CD14-positive monocyte (primary cell): Measurements from ENCODE around the gene HAVCR1. TPM values are rescaled to one million over a fixed set of nuclear protein-coding genes. Genes with fewer than 3 reads are reported as not detected.

Experiments
- DNase-seq, 3 donors: peaks; one replicate each; pipeline ENCODE4 v3.0.0-alpha.2; 2011 to 2022
- H2AFZ ChIP-seq: 2 replicates; pipeline ENCODE4 v1.6.0; 2012; ENCODE audit warnings: mild to moderate bottlenecking, low read depth, low read length, inconsistent platforms; ENCODE audit not compliant: insufficient read depth, poor library complexity, severe bottlenecking
- H3K27ac ChIP-seq, 2 donors: 1 replicate in 1 of 2; 2 replicates in 1 of 2; pipeline ENCODE4 v1.5.1; 2012 to 2013; ENCODE audit warnings: low read length in 2 of 2, control low read depth in 1 of 2, inconsistent platforms in 1 of 2, low read depth in 1 of 2, mild to moderate bottlenecking in 1 of 2
- H3K27me3 ChIP-seq, 2 donors: one replicate each; pipeline versions ENCODE4 v1.6.0 to v1.6.1; 2011 to 2013; ENCODE audit warnings: low read length in 2 of 2; ENCODE audit not compliant: control insufficient read depth in 2 of 2, insufficient read depth in 2 of 2
- H3K36me3 ChIP-seq, 2 donors: replicated peaks in 1 of 2; 1 replicate in 1 of 2; 2 replicates in 1 of 2; pipeline versions ENCODE4 v1.5.1 to v1.6.1; 2012 to 2013; ENCODE audit warnings: low read length in 2 of 2, control low read depth in 1 of 2, inconsistent platforms in 1 of 2, mild to moderate bottlenecking in 1 of 2; ENCODE audit not compliant: insufficient read depth in 2 of 2, control insufficient read depth in 1 of 2
- H3K4me1 ChIP-seq, 2 donors: 1 replicate in 1 of 2; 2 replicates in 1 of 2; pipeline versions ENCODE4 v1.5.1 to v1.6.1; 2012 to 2013; ENCODE audit warnings: low read length in 2 of 2, control low read depth in 1 of 2, inconsistent platforms in 1 of 2, mild to moderate bottlenecking in 1 of 2, moderate library complexity in 1 of 2; ENCODE audit not compliant: insufficient read depth in 2 of 2, control insufficient read depth in 1 of 2
- H3K4me2 ChIP-seq: replicated peaks from 2 replicates; pipeline ENCODE3; 2012; ENCODE audit warnings: low read length, moderate library complexity, mild to moderate bottlenecking; ENCODE audit not compliant: poor library complexity, severe bottlenecking; ENCODE audit errors: extremely low read depth
- H3K4me3 ChIP-seq, 3 experiments: fragments of 200-600 bp in 1 of 3; sonication (generic) in 1 of 3; replicated peaks in 1 of 3; 1 replicate in 2 of 3; 2 replicates in 1 of 3; pipeline ENCODE4 v1.5.1; 2011 to 2013; ENCODE audit warnings: low read length in 3 of 3, mild to moderate bottlenecking in 3 of 3, control low read depth in 2 of 3, low read depth in 2 of 3, inconsistent platforms in 1 of 3, moderate library complexity in 1 of 3
- H3K79me2 ChIP-seq: 2 replicates; pipeline ENCODE4 v1.6.0; 2012; ENCODE audit warnings: mild to moderate bottlenecking, control low read depth, inconsistent platforms, low read length, moderate library complexity; ENCODE audit not compliant: insufficient read depth
- H3K9ac ChIP-seq: 2 replicates; pipeline ENCODE4 v1.6.0; 2017; ENCODE audit warnings: low read length, mild to moderate bottlenecking; ENCODE audit not compliant: insufficient read depth, poor library complexity, severe bottlenecking
- H3K9me3 ChIP-seq, 2 donors: replicated peaks in 1 of 2; 1 replicate in 1 of 2; 2 replicates in 1 of 2; pipeline versions ENCODE4 v1.5.1 to v1.6.1; 2012 to 2013; ENCODE audit warnings: low read length in 2 of 2, control low read depth in 1 of 2; ENCODE audit not compliant: control insufficient read depth in 1 of 2, insufficient read depth in 1 of 2
- H4K20me1 ChIP-seq: 2 replicates; pipeline ENCODE4 v1.6.0; 2012; ENCODE audit warnings: mild to moderate bottlenecking, low read length, control low read depth, moderate library complexity; ENCODE audit not compliant: insufficient read depth
- H3K27ac Mint-ChIP-seq, 7 donors: one replicate each; pipeline ENCODE4 v1.8.0; 2020; ENCODE audit warnings: mild to moderate bottlenecking in 7 of 7, mixed read lengths in 7 of 7, moderate library complexity in 6 of 7, inconsistent platforms in 2 of 7
- H3K27me3 Mint-ChIP-seq, 3 donors: one replicate each; pipeline ENCODE4 v1.8.0; 2021 to 2022; ENCODE audit warnings: low read depth in 3 of 3, mild to moderate bottlenecking in 3 of 3, mixed read lengths in 3 of 3, moderate library complexity in 3 of 3, inconsistent platforms in 1 of 3
- H3K36me3 Mint-ChIP-seq, 2 donors: one replicate each; pipeline ENCODE4 v1.8.0; 2020; ENCODE audit warnings: mixed read lengths in 2 of 2, inconsistent platforms in 1 of 2, mild to moderate bottlenecking in 1 of 2
- H3K4me1 Mint-ChIP-seq: one replicate; pipeline ENCODE4 v1.8.0; 2020; ENCODE audit warnings: mild to moderate bottlenecking, mixed read lengths
- H3K4me3 Mint-ChIP-seq, 2 donors: one replicate each; pipeline ENCODE4 v1.8.0; 2020; ENCODE audit warnings: mild to moderate bottlenecking in 2 of 2, mixed read lengths in 2 of 2, moderate library complexity in 1 of 2
- H3K9me3 Mint-ChIP-seq, 7 donors: one replicate each; pipeline ENCODE4 v1.8.0; 2020 to 2022; ENCODE audit warnings: mixed read lengths in 7 of 7, mild to moderate bottlenecking in 6 of 7, moderate library complexity in 6 of 7, inconsistent platforms in 2 of 7
- CTCF ChIP-seq: fragments of 200-600 bp; IDR thresholded peaks from one replicate; pipeline ENCODE4 v1.8.0; 2022; ENCODE audit warnings: antibody characterized with exemption, mild to moderate bottlenecking
- whole genome bisulfite sequencing: methylation state at CpG from one replicate; pipeline ENCODE4 v1.1.5; 2013; ENCODE audit warnings: missing lambda C conversion rate; ENCODE audit not compliant: insufficient coverage; 5-methylcytosine and 5-hydroxymethylcytosine counted together
- intact Hi-C, 2 donors: fragments of 100-400 bp; cut with micrococcal nuclease; formaldehyde crosslinking; loops; one replicate each; pipeline versions ENCODE4 v1.15.0 to v1.15.1; 2023
- polyA plus RNA-seq, 3 donors: library from polyadenylated mRNA; depleted of rRNA in 1 of 3; unstranded in 2 of 3; stranded (reverse) in 1 of 3; fragments of 300-500 nt in 2 of 3; fragments of >200 nt in 1 of 3; fragmentation: Illumina TruSeq in 2 of 3; gene quantifications; 1 replicate in 2 of 3; 2 replicates in 1 of 3; pipeline ENCODE4 v1.2.3, GENCODE V29; 2012 to 2021

HAVCR1 gene
- polyA plus RNA-seq, 3 donors: 1.1 TPM; not detected in 2

DNA sequence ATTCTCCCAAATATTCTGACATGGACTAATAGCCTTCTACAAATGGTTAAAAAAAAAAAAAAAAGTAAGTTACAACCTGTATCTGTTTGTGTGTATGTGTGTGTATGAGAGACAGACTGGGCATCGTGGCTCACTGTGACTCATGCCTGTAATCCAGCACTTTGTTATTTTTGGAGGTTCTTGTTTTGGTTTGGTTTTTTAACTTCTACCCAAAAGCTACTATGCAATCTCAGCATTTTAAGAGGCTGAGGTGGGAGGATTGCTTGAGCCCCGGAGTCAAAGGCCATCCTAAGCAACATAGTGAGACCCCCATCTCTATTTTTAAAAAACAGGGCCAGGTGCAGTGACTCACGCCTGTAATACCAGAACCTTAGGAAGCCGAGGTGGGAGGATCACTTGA, 17.6 kb upstream of the HAVCR1 start:
- Histone ChIP-seq H3K79me2 (no peaks in the 10 kb centered on the region), H3K9ac (no peak overlapping the region), H3K9me3 (no peaks in the 10 kb centered on the region), H4K20me1 (no peaks in the 10 kb centered on the region), H3K4me3 (no peak overlapping the region), H3K27ac (no peak overlapping the region), H2AFZ (no peak overlapping the region), H3K4me2 (no peak overlapping the region), H3K27me3 (no peaks in the 10 kb centered on the region), H3K36me3 (no peaks in the 10 kb centered on the region), H3K4me1 (peaks cover 15 to 18% of the 10 kb centered on the region in 2 donors)
- no peaks in the 10 kb centered on the region for H3K9me3 Mint-ChIP-seq
- intact Hi-C loops: no loop called here
- peaks cover 16% of the 10 kb centered on the region for H3K4me1 Mint-ChIP-seq
- WGBS: no CpG with 5 or more reads among the region's 4 CpGs
- TF ChIP-seq CTCF: no peak
- no peak overlapping the region for H3K4me3 Mint-ChIP-seq
- peaks cover 0 to 3% (median 1%) of the 10 kb centered on the region in 3 donors for H3K27me3 Mint-ChIP-seq
- H3K27ac Mint-ChIP-seq: peak overlapping the region in 1 of 7 donors; percentile 53
- peaks cover 0 to 4% of the 10 kb centered on the region in 2 donors for H3K36me3 Mint-ChIP-seq
- DNase-seq: peak; percentile 12 to 19 (median 13)

DNA sequence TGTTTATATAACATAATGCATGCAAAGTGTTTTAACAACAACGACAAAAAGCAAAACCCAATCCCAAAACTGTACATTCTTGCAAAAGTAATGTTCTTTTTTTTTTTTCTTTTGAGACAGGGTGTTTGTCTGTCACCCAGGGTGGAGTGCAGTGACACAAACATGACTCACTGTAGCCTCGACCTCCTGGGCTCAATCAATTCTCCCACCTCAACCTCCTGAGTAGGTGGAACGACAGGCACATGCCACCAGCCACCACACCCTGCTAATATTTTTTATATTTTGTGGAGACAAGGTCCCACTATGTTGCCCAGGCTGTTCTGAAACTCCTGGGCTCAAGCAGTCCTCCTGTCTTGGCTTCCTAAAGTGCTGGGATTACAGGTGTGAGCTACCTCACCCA, 13.6 kb upstream of the HAVCR1 start:
- H3K9me3 Mint-ChIP-seq: peaks cover 0 to 2% (median 0%) of the 10 kb centered on the region in 7 donors
- H3K27ac Mint-ChIP-seq: no peak overlapping the region
- no peaks in the 10 kb centered on the region for H3K27me3 ChIP-seq
- H3K36me3 Mint-ChIP-seq: no peaks in the 10 kb centered on the region
- H3K27ac ChIP-seq: no peak overlapping the region
- H3K27me3 Mint-ChIP-seq: peaks cover 1 to 3% (median 1%) of the 10 kb centered on the region in 3 donors
- no CpG with 5 or more reads among the region's 3 CpGs for WGBS
- H3K9ac ChIP-seq: no peak overlapping the region
- no peak overlapping the region for H3K4me3 ChIP-seq
- no peak overlapping the region for H2AFZ ChIP-seq
- H4K20me1 ChIP-seq: no peaks in the 10 kb centered on the region
- H3K79me2 ChIP-seq: no peaks in the 10 kb centered on the region
- peaks cover 15 to 18% of the 10 kb centered on the region in 2 donors for H3K4me1 ChIP-seq
- no peak for DNase-seq
- no peak overlapping the region for H3K4me3 Mint-ChIP-seq
- no peaks in the 10 kb centered on the region for H3K9me3 ChIP-seq
- H3K36me3 ChIP-seq: no peaks in the 10 kb centered on the region
- TF ChIP-seq CTCF: no peak
- intact Hi-C loops: no loop called here
- no peak overlapping the region for H3K4me2 ChIP-seq
- H3K4me1 Mint-ChIP-seq: peaks cover 19% of the 10 kb centered on the region
